Choroid plexus epithelial cell (primary cell): ENCODE results near the gene OR1E2.
"Not testable (repeated sequence)": the region's sequence is repeated elsewhere in the genome, so short reads cannot be mapped to it uniquely, and the experiment has no call there.

ENCODE experiments used
- DNase-seq: peaks from one replicate; pipeline ENCODE4 v3.0.0-alpha.2; 2010; ENCODE audit warnings: low read depth
- H3K4me3 ChIP-seq: 2 replicates; pipeline ENCODE4 v1.5.1; 2011; ENCODE audit warnings: low read depth, mild to moderate bottlenecking, control low read depth, low read length, moderate library complexity
- TF ChIP-seq, protein P1 (sequence below): conservative IDR thresholded peaks from 2 replicates; pipeline ENCODE4 v1.5.1; 2011; ENCODE audit warnings: low read depth, mild to moderate bottlenecking, control low read depth, inconsistent platforms, low read length, moderate library complexity

The OR1E2 gene

DNA sequence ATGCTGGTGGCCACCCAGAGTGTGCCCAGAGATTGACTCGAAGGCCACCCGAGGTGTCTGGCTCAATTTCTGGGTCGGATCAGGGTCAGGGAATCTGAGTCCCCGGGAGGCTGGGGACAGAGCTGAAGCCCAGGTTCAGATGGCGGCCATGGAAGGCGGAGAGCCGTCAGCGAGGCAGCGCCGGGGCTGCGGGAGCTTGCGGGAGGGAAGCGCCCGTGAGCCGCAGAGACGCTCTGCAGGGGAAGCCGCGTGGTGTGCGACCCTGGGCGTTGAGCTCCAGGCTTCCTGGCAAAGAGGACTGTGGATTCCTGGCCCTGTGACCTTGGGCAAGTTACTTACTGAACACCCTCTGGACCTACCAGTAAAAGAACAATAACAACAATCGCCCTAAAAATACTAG lies 38.5 kb upstream of the OR1E2 start:
- H3K4me3 ChIP-seq = no peak overlapping the region
- DNase-seq = no peak
- TF ChIP-seq, protein P1, sequence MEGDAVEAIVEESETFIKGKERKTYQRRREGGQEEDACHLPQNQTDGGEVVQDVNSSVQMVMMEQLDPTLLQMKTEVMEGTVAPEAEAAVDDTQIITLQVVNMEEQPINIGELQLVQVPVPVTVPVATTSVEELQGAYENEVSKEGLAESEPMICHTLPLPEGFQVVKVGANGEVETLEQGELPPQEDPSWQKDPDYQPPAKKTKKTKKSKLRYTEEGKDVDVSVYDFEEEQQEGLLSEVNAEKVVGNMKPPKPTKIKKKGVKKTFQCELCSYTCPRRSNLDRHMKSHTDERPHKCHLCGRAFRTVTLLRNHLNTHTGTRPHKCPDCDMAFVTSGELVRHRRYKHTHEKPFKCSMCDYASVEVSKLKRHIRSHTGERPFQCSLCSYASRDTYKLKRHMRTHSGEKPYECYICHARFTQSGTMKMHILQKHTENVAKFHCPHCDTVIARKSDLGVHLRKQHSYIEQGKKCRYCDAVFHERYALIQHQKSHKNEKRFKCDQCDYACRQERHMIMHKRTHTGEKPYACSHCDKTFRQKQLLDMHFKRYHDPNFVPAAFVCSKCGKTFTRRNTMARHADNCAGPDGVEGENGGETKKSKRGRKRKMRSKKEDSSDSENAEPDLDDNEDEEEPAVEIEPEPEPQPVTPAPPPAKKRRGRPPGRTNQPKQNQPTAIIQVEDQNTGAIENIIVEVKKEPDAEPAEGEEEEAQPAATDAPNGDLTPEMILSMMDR = no peak

DNA sequence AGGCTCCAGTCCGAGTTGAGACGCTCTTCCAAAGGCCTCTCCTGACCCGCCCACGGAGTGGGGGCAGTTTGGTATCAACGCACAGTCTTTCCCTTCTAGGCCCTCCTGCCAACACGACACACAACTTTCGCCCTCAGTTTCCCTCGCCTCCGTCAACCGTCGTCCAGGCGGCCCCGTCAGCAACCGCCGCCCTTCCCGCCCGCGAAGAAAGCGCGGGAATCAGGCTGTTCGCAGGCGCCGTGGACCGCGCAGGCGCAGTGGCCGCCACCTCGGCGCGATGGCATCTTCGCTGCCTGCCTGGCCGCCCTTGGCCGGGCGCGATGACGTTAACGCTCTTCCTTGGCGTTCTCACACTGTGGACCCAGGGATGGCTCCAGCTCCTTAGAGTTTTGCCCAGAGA lies 38.0 kb upstream of the OR1E2 start, which contains the start of gene SPATA22:
SPATA22 (minus strand) TSS at position 221 of the 400 bp plus-strand sequence. CDS start 2,494 bp downstream, outside the sequence.
- H3K4me3 ChIP-seq = no peak within 1 kb of the TSS
- TF ChIP-seq, protein P1 = no peak
- DNase-seq = no peak

DNA sequence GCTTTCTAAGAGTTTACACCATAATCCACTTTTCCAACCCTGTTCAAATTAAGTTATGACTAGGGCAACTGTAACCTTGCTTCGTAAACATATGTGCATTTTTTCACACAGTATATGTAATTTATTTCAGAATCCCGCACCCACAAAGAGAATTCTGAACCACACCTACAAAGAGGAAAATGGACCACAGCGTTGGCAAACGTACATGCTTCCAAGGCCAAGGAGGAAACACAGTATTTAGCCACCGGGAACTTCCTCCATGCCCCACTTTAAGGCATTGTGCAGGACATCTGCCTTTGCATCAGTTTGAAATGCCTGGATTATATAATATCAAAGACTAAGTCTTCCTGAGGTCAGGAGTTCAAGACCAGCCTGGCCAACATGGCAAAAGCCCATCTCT lies 35.9 kb upstream of the OR1E2 start:
- no peak for DNase-seq
- no peak overlapping the region for H3K4me3 ChIP-seq
- TF ChIP-seq, protein P1 = no peak

DNA sequence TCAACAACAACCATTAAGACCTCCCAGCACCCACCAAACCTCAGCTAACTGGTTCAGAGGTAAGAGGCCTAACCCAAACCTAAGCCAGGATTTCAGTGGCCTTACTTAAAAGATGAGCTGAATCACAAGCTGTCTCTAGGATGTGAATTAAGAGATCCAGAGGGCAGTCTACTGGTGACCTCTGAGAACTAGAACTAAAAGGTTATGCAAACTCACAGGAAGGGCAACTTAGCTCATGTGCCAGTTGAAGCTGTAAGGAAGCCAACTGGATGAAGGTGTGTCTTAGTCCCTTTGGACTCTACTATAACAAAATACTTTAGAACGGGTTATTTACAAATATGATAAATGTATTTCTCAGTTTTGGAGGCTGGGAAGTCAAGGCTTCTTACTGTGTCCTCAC lies 32.7 kb upstream of the OR1E2 start:
- DNase-seq, H3K4me3 ChIP-seq: not testable (repeated sequence)

DNA sequence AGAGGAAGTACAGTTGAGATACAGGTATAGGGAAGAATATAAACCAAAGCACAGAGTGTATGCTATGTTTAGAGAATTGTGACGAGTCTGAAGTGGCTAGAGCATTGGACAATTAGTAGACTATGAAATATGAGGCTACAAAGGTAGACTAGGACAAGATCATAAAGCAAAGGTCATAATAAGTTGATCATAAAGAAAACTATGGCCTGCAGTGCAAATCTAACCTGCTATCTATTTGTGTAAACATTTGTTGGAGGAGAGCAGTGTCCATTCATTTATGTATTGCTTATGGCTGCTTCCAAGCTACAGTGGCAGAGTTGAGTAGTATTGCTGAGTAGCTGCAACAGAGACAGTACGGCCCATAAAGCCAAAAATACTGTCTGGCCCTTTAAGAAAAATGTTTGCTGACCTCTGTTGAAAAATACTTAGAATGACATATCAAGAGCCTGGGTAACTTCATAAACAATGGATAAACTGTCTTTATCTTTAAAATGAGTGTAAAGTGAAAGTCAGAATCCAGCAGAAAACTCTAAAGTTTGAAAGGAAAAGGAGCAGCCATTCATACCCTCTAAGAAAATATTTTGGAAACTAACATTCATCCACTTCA lies 14.5 kb upstream of the OR1E2 start:
- DNase-seq = peak; percentile 5
- H3K4me3 ChIP-seq = no peak overlapping the region
- TF ChIP-seq, protein P1 = no peak

DNA sequence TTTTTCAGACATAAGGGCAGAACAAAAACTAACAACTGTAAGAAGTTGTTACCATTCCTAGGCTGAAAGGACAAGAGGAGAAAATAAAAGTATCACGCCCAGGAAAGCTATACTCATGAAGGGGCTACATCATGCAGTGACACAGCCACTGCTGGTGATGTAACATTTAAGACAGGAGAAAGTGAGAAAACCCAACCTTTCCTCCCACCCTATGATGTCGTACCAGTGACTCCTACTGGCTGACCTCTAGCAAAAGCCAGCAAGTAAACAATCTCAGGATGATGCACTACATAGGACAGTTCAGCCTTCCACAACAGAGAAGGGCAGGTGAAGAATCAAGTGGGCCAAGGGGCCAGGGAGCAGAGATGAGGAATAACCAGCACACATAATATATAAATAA lies 14.0 kb upstream of the OR1E2 start:
- TF ChIP-seq, protein P1 = no peak
- no peak overlapping the region for H3K4me3 ChIP-seq
- peak; percentile 0 for DNase-seq

DNA sequence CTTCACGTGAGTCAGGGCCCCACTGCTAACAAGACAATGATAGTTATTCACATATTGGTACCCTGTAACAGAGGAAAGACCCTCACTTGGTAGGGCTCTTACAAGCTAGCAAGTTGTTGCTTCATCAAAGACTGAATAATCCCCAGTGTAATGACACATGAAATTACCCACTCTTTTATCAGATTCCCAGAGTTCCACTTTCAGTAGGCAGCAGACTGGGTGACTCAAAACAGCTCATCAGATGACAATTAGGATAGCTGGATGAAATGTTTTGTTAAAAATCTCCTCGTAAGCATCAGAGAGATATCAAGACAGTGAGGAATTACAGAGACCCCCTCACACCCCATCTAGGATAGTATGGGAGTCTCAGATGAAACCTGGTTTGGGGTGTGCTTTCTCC lies 6.8 kb upstream of the OR1E2 start:
- H3K4me3 ChIP-seq = no peak overlapping the region
- TF ChIP-seq, protein P1 = no peak
- DNase-seq = no peak
